RWPE2 (cell line): ENCODE results near the gene NFIL3.
"Not testable (repeated sequence)": the region's sequence is repeated elsewhere in the genome, so short reads cannot be mapped to it uniquely, and the experiment has no call there.

ENCODE experiments used
- ATAC-seq: fragments of 200-7000 bp; cut with Tn5 transposase; 3 replicates; pipeline ENCODE4 v1.9.1; 2021; ENCODE audit warnings: low read depth
- DNase-seq: peaks from one replicate; pipeline ENCODE4 v3.0.0-alpha.2; 2020; ENCODE audit warnings: low spot score
- H3K27ac ChIP-seq: fragments of 450-650 bp; 2 replicates; pipeline ENCODE4 v1.5.1; 2017; ENCODE audit warnings: mild to moderate bottlenecking; ENCODE audit not compliant: poor library complexity, severe bottlenecking
- H3K27me3 ChIP-seq: fragments of 250-450 bp; sonication (Bioruptor Pico); 2 replicates; pipeline ENCODE4 v1.5.1; 2021; ENCODE audit warnings: mild to moderate bottlenecking, moderate library complexity; ENCODE audit not compliant: insufficient read depth, poor library complexity, severe bottlenecking
- H3K36me3 ChIP-seq: fragments of 250-450 bp; sonication (Bioruptor Pico); 2 replicates; pipeline ENCODE4 v1.5.1; 2020; ENCODE audit warnings: low read depth, mild to moderate bottlenecking, moderate library complexity
- H3K4me1 ChIP-seq: fragments of 250-450 bp; sonication (Bioruptor Pico); 2 replicates; pipeline ENCODE4 v1.5.1; 2021; ENCODE audit warnings: mild to moderate bottlenecking, moderate library complexity; ENCODE audit not compliant: insufficient read depth, poor library complexity, severe bottlenecking
- H3K4me3 ChIP-seq: fragments of 250-450 bp; sonication (Bioruptor Pico); 2 replicates; pipeline ENCODE4 v1.5.1; 2021; ENCODE audit warnings: mild to moderate bottlenecking, moderate library complexity; ENCODE audit not compliant: severe bottlenecking
- H3K9me3 ChIP-seq: fragments of 250-450 bp; sonication (Bioruptor Pico); 2 replicates; pipeline ENCODE4 v1.5.1; 2021; ENCODE audit warnings: mild to moderate bottlenecking, moderate library complexity; ENCODE audit not compliant: severe bottlenecking
- CTCF ChIP-seq: fragments of 450-650 bp; IDR thresholded peaks from one replicate; pipeline ENCODE4 v1.5.1; 2017; ENCODE audit warnings: mild to moderate bottlenecking, moderate library complexity; ENCODE audit not compliant: poor library complexity, severe bottlenecking

Gene NFIL3

GRCh38 chr9:91382298-91382697 lies 41.3 kb downstream of the NFIL3 start:
- H3K27ac ChIP-seq, result no peak overlapping the region
- H3K4me3 ChIP-seq, result no peak overlapping the region
- H3K36me3 ChIP-seq, result no peaks in the 10 kb centered on the region
- peaks cover 3% of the 10 kb centered on the region for H3K4me1 ChIP-seq
- no peaks in the 10 kb centered on the region for H3K27me3 ChIP-seq
- H3K9me3 ChIP-seq, result no peaks in the 10 kb centered on the region
- DNase-seq, result no peak
- TF ChIP-seq CTCF, result no peak
- no peak for ATAC-seq

DNA sequence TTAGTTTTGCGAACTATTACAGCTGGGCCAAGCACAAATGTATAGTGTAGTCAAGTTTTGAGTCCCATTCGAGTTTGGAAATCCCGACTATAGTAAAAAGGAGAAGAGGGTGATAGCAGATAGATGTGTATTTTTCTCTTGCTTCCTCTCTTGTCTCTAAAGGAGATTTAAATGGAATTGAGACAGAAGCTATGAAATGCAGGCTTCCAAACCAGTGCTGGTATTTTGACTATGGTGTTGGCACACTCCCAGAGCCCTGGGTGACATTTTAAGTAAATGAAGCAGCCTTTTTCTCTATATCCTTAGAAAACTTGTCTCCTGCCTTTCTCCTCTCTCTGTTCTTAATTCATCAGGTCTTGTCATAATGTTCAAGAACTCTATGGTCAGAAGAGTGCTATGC lies 44.2 kb downstream of the NFIL3 start:
- TF ChIP-seq CTCF, result no peak
- DNase-seq (no peak), ATAC-seq (no peak)
- H3K9me3 ChIP-seq, result no peaks in the 10 kb centered on the region
- no peak overlapping the region for H3K27ac ChIP-seq
- no peaks in the 10 kb centered on the region for H3K27me3 ChIP-seq
- no peaks in the 10 kb centered on the region for H3K36me3 ChIP-seq
- no peak overlapping the region for H3K4me3 ChIP-seq
- peaks cover 7% of the 10 kb centered on the region for H3K4me1 ChIP-seq

GRCh38 chr9:91378695-91379127 lies 44.9 kb downstream of the NFIL3 start:
- Histone ChIP-seq H3K4me3 (no peak overlapping the region), H3K4me1 (peaks cover 7% of the 10 kb centered on the region), H3K27me3 (no peaks in the 10 kb centered on the region), H3K36me3 (no peaks in the 10 kb centered on the region), H3K9me3 (no peaks in the 10 kb centered on the region), H3K27ac (no peak overlapping the region)
- ATAC-seq, result no peak
- no peak for DNase-seq
- no peak for TF ChIP-seq CTCF

DNA sequence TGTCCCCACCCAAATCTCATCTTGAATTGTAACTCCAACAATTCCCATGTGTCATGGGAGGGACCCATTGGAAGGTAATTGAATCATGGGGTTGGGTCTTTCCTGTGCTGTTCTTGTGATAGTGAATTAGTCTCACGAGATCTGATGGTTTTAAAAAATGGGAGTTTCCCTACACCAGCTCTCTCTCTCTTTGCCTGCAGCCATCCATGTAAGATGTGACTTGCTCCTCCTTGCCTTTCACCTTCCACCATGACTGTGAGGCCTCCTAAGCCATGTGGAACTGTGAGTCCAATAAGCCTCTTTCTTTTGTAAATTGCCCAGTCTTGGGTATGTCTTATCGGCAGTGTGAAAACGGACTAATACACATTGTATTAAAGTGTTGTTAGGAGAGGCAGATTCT lies 45.6 kb downstream of the NFIL3 start:
- not testable (repeated sequence) for H3K36me3 ChIP-seq, H3K27ac ChIP-seq, ATAC-seq, H3K27me3 ChIP-seq, H3K4me3 ChIP-seq, DNase-seq, H3K9me3 ChIP-seq, H3K4me1 ChIP-seq

DNA sequence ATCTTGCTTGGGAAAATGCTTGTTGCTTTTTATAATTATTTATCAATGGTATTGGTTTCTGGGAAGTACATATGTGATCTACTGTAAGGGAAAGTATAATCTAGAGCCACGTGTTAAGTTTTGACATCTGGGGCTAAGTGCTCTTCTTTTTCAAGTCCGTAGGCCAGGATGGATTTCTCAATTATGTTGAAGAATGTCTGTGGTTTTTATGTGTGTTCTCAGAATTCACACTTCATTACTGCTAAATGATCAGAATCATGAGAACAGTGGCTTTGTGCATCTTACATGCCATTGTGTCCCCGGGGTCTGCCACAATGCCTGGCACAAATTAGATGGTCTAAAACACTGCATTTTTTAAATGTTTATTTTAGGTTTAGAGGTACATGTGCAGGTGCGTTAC lies 47.4 kb downstream of the NFIL3 start:
- Histone ChIP-seq H3K4me3 (no peak overlapping the region), H3K27me3 (no peaks in the 10 kb centered on the region), H3K27ac (no peak overlapping the region), H3K36me3 (no peaks in the 10 kb centered on the region), H3K9me3 (no peaks in the 10 kb centered on the region), H3K4me1 (peaks cover 4% of the 10 kb centered on the region)
- DNase-seq, result no peak
- no peak for TF ChIP-seq CTCF
- ATAC-seq, result no peak
